Left ventricle myocardium inferior (tissue), 1 donor: ENCODE data around the gene C1QC. TPM values are rescaled to one million over a fixed set of nuclear protein-coding genes. Genes with fewer than 3 reads are reported as not detected.

Experiments used
- DNase-seq: peaks from one replicate; pipeline ENCODE4 v3.0.0-alpha.2; 2020
- H3K27ac ChIP-seq: fragments of 200-600 bp; replicated peaks from 2 replicates; pipeline ENCODE4 v1.8.0; 2021
- H3K27me3 ChIP-seq: fragments of 200-600 bp; 2 replicates; pipeline ENCODE4 v1.8.0; 2021; ENCODE audit warnings: low read depth
- H3K36me3 ChIP-seq: fragments of 200-600 bp; 2 replicates; pipeline ENCODE4 v1.8.0; 2021
- H3K4me1 ChIP-seq: fragments of 200-600 bp; 2 replicates; pipeline ENCODE4 v1.8.0; 2021
- H3K4me3 ChIP-seq: fragments of 200-600 bp; 2 replicates; pipeline ENCODE4 v1.8.0; 2021; ENCODE audit warnings: mild to moderate bottlenecking, moderate library complexity
- H3K9me3 ChIP-seq: fragments of 200-600 bp; replicated peaks from 2 replicates; pipeline ENCODE4 v1.8.0; 2021
- intact Hi-C: fragments of 100-400 bp; cut with micrococcal nuclease; formaldehyde crosslinking; loops from one replicate; pipeline ENCODE4 v1.11.0; 2022
- total RNA-seq: library from RNA; stranded (reverse); fragmentation: NEBNext Ultra II Directional; extraction: Animal tissue kit (Norgen Biotek cat#: 25700); gene quantifications from one replicate; pipeline ENCODE4 v1.2.1, GENCODE V29; 2021
- TF ChIP-seq, protein P1 (sequence below): fragments of 200-600 bp; IDR thresholded peaks from 2 replicates; pipeline ENCODE4 v1.8.0; 2021; ENCODE audit warnings: antibody characterized with exemption, mild to moderate bottlenecking, borderline replicate concordance
- donor health status: DM: no; HTN: yes; CAD: no; lungs with severe emphysema.

Gene C1QC
- total RNA-seq, 1 donor from 2014 or later = 76.6 TPM

DNA sequence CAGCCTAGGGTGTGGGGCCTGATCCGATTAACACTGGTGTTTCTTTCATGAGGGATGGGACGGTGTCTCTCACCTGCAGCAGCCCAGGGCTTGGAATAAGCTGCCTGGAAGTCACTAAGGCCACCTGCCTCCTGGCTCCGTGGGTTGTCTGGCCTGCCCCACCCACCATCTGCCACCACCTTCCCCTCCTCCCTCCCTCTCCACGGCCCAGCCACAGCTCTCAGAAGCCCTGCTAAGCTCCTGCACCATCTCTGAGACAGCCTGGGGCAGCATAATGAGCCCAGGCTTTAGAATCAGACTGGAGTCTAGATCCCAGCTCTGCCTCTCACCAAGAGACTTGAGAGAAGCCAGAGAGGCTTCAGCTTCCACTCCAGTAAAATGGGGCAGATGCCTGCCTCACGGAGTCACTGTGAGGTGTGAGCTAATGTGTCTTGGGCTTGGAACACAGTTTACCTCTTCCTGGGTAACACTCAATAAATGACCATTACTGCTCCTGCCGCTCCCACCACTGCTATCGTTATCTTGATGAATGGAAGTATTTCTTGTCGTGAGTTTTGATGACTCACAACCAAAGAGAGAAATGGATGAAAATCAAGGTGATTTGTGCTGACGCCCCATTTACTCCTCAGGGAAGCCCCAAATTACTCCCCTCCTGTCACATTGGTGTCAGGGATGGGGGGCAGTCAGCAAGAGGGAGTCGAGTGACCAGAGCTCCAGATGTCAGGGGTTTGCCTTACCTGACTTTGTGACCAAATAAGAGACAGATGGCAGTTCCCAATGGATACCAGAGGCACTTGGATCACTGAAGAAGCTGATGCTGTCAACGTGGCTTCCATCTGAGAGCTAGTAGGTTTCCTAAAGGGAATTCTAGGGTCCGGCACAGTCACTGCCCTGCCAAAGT, 30.5 kb upstream of the C1QC start:
- intact Hi-C loops = no loop called here

DNA sequence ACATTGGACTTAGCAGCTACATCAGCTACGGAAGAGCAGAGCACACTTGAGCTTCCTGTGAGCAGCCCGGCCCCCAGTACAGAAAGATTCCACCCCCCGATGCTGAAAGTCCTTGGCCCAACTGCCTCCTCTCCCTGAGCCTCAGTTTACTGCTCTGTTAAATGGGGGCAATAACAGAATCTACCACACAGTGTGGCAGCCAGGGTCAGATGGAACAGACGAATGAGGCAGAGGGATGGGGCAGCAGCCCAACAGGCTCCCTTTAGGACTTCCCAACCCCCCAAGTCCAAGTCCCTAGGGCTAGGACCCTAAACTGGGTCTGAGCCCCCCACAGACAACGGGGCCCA, 29.9 kb upstream of the C1QC start:
- H3K4me3 ChIP-seq = no peak overlapping the region
- DNase-seq = no peak
- no peaks in the 10 kb centered on the region for H3K36me3 ChIP-seq
- intact Hi-C loops = no loop called here
- TF ChIP-seq, protein P1, sequence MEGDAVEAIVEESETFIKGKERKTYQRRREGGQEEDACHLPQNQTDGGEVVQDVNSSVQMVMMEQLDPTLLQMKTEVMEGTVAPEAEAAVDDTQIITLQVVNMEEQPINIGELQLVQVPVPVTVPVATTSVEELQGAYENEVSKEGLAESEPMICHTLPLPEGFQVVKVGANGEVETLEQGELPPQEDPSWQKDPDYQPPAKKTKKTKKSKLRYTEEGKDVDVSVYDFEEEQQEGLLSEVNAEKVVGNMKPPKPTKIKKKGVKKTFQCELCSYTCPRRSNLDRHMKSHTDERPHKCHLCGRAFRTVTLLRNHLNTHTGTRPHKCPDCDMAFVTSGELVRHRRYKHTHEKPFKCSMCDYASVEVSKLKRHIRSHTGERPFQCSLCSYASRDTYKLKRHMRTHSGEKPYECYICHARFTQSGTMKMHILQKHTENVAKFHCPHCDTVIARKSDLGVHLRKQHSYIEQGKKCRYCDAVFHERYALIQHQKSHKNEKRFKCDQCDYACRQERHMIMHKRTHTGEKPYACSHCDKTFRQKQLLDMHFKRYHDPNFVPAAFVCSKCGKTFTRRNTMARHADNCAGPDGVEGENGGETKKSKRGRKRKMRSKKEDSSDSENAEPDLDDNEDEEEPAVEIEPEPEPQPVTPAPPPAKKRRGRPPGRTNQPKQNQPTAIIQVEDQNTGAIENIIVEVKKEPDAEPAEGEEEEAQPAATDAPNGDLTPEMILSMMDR = no peak
- H3K27me3 ChIP-seq = peaks cover 100% of the 10 kb centered on the region
- no peaks in the 10 kb centered on the region for H3K4me1 ChIP-seq
- no peak overlapping the region for H3K27ac ChIP-seq
- no peaks in the 10 kb centered on the region for H3K9me3 ChIP-seq

More for the DNA sequence above, 30.5 kb upstream of the C1QC start:
- H3K4me1 ChIP-seq = no peaks in the 10 kb centered on the region
- TF ChIP-seq, protein P1 = no peak
- DNase-seq = no peak
- H3K4me3 ChIP-seq = no peak overlapping the region
- H3K27me3 ChIP-seq = peaks cover 100% of the 10 kb centered on the region
- H3K9me3 ChIP-seq = no peaks in the 10 kb centered on the region
- H3K27ac ChIP-seq = no peak overlapping the region
- H3K36me3 ChIP-seq = no peaks in the 10 kb centered on the region

DNA sequence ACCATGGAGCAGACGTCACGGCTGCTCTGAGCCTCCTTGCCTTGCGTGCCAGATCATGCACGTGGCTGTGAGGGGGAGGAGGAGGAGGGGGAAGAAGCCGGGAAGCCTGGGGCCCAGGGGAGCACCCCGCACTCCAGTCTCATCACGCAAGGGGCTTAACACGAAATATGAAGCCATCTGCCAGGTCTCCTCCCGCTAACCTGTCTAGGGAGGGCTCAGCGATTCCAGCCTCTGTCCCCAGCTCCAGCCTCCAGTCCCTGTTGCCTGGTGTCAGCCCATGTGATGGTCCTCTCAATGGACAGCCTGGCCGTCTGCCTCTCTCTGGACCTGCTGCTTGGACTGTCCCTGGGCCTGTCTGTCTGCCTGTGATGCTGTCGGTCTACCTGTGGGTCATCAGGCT, 29.5 kb upstream of the C1QC start:
- Histone ChIP-seq H3K36me3 (no peaks in the 10 kb centered on the region), H3K27ac (no peak overlapping the region), H3K4me3 (no peak overlapping the region), H3K4me1 (no peaks in the 10 kb centered on the region), H3K9me3 (no peaks in the 10 kb centered on the region), H3K27me3 (peaks cover 100% of the 10 kb centered on the region)
- DNase-seq = no peak
- TF ChIP-seq, protein P1 = no peak
- intact Hi-C loops = no loop called here

DNA sequence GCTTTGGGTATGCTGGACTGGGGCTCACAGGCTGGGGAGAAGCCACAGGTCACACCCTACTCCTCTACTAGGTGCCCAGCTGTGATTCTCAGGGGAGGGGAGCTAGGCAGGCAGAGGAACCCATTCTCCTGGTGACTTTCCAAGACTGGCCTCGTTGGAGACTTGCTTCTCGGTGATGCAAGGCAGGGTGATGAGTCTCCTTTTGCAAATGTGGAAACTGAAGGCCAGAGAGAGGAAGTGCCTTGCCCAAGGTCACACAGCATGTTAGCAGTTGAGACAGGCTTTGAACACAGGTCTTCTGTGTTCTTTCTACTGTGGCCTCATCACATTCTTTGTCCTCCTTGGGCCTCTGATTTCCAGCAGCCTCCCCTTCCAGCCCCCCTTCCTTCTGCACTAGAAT, 27.5 kb upstream of the C1QC start:
- no peaks in the 10 kb centered on the region for H3K4me1 ChIP-seq
- no peak overlapping the region for H3K4me3 ChIP-seq
- no peak overlapping the region for H3K27ac ChIP-seq
- TF ChIP-seq, protein P1 = no peak
- no peaks in the 10 kb centered on the region for H3K9me3 ChIP-seq
- H3K27me3 ChIP-seq = peaks cover 100% of the 10 kb centered on the region
- H3K36me3 ChIP-seq = no peaks in the 10 kb centered on the region
- no peak for DNase-seq
- intact Hi-C loops = no loop called here

DNA sequence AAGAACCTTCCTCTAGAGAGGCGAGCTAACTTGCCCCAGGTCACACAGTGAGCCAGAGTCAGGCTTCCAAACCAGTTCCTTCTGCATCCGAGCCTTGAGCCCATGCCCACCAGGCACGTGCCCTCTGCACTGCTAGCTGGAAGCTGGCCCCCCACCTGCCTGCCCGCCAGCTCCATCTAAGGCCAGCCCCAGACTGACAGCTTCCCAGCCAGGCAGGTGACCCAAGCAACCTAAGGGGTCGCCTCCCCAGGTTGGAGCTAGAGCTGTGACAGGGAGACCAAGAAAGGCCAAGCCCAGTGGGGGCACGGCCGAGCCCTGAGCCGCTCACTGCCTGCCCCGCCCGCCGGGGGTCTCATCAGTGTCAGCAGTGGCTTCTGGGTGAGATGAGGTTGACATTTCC, 26.9 kb upstream of the C1QC start:
- no peaks in the 10 kb centered on the region for H3K4me1 ChIP-seq
- no peaks in the 10 kb centered on the region for H3K36me3 ChIP-seq
- TF ChIP-seq, protein P1 = no peak
- intact Hi-C loops = no loop called here
- no peak for DNase-seq
- no peaks in the 10 kb centered on the region for H3K9me3 ChIP-seq
- H3K27ac ChIP-seq = no peak overlapping the region
- H3K27me3 ChIP-seq = peaks cover 100% of the 10 kb centered on the region
- no peak overlapping the region for H3K4me3 ChIP-seq
